DND-41 (cell line): Measurements from ENCODE around the gene PPP4R1.

Experiments used
- ATAC-seq: fragments of 200-7000 bp; cut with Tn5 transposase; 3 replicates; pipeline ENCODE4 v1.9.1; 2021; ENCODE audit warnings: low read depth; ENCODE audit not compliant: insufficient read depth
- DNase-seq: peaks from one replicate; pipeline ENCODE4 v3.0.0-alpha.2; 2020
- H2AFZ ChIP-seq: 2 replicates; pipeline ENCODE4 v1.6.0; 2012; ENCODE audit warnings: low read depth, low read length
- H3K27ac ChIP-seq: 2 replicates; pipeline ENCODE4 v1.5.1; 2012; ENCODE audit warnings: low read length, inconsistent platforms
- H3K27me3 ChIP-seq: fragments of 200-600 bp; sonication (generic); 2 replicates; pipeline ENCODE4 v1.6.0; 2012; ENCODE audit warnings: low read length, mild to moderate bottlenecking, inconsistent platforms; ENCODE audit not compliant: insufficient read depth, poor library complexity
- H3K36me3 ChIP-seq: 2 replicates; pipeline ENCODE4 v1.5.1; 2012; ENCODE audit warnings: low read length, inconsistent platforms; ENCODE audit not compliant: insufficient read depth
- H3K4me1 ChIP-seq: 2 replicates; pipeline ENCODE4 v1.5.1; 2012; ENCODE audit warnings: mild to moderate bottlenecking, low read length; ENCODE audit not compliant: insufficient read depth
- H3K4me2 ChIP-seq: 2 replicates; pipeline ENCODE4 v1.6.0; 2012; ENCODE audit warnings: mild to moderate bottlenecking, moderate library complexity, low read length, inconsistent platforms; ENCODE audit not compliant: insufficient read depth
- H3K4me3 ChIP-seq, 2 experiments: fragments of 200-600 bp in 1 of 2; shearing (Covaris generic) in 1 of 2; 2 replicates each; pipeline ENCODE4 v1.5.1; 2012 to 2016; ENCODE audit warnings: inconsistent platforms in 2 of 2, low read length in 2 of 2, mild to moderate bottlenecking in 2 of 2, low read depth in 1 of 2, moderate library complexity in 1 of 2
- H3K79me2 ChIP-seq: 2 replicates; pipeline ENCODE4 v1.6.0; 2012; ENCODE audit warnings: low read length, inconsistent platforms; ENCODE audit not compliant: insufficient read depth
- H3K9ac ChIP-seq: 2 replicates; pipeline ENCODE4 v1.6.0; 2012; ENCODE audit warnings: low read depth, mild to moderate bottlenecking, inconsistent platforms, low read length, moderate library complexity
- H3K9me3 ChIP-seq: 2 replicates; pipeline ENCODE4 v1.5.1; 2012; ENCODE audit warnings: low read length, moderate library complexity, mild to moderate bottlenecking, inconsistent platforms; ENCODE audit not compliant: insufficient read depth, severe bottlenecking
- H4K20me1 ChIP-seq: 2 replicates; pipeline ENCODE4 v1.6.0; 2012; ENCODE audit warnings: low read length; ENCODE audit not compliant: insufficient read depth
- CTCF ChIP-seq: IDR thresholded peaks from 2 replicates; pipeline ENCODE4 v1.5.1; 2012; ENCODE audit warnings: borderline replicate concordance, low read length, moderate library complexity, mild to moderate bottlenecking; ENCODE audit not compliant: poor library complexity, severe bottlenecking; ENCODE audit errors: extremely low read depth
- EZH2 ChIP-seq: IDR thresholded peaks from 3 replicates; pipeline ENCODE4 v1.6.1; 2012; ENCODE audit warnings: borderline replicate concordance, low read depth, mild to moderate bottlenecking, moderate library complexity, low read length, inconsistent platforms; ENCODE audit not compliant: severe bottlenecking

Gene PPP4R1

DNA sequence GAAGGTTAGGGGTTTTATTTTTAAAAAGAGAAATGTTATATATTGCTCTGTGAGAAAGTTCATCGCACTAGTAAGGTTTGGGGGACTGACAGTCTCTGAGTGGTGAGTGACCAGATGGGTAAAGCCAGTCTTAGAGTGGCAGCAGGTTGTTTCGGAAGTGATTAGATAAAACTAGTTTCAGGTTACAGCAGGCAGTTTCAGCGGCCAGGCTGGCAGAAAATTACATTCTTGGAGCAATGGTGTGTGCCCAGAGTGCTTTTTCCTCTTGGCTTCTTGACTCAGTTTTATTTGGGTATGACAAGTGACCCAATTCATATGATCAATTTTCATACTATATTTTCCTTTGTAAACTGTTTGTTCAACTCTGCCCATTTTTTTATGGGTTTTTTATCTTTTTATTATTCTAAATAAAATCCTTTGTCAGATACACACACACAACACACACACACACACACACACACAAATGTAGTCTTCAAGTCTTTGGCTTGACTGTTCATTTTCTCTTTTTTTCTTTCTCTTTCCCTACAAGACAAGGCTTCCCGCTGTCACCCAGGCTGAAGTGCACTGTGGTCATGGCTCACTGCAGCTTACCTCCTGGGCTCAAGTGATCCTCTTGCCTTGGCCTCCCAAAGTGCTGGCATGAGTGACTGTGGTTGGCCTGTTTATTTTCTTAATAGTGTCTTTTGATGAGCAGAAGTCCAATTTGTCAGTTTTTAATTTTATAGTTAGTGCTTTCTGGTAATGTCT is 108.1 kb downstream of the PPP4R1 start:
- ATAC-seq (no peak), DNase-seq (no peak)
- Histone ChIP-seq H3K9me3 (peaks cover 8% of the 10 kb centered on the region), H3K36me3 (peaks cover 8% of the 10 kb centered on the region), H2AFZ (no peak overlapping the region), H3K9ac (no peak overlapping the region), H4K20me1 (peaks cover 25% of the 10 kb centered on the region), H3K4me3 (no peak overlapping the region), H3K27me3 (no peaks in the 10 kb centered on the region), H3K27ac (no peak overlapping the region), H3K4me2 (no peak overlapping the region), H3K4me1 (no peaks in the 10 kb centered on the region), H3K79me2 (peaks cover 97% of the 10 kb centered on the region)
- no peak for TF ChIP-seq CTCF
- no peak for TF ChIP-seq EZH2
